HEK293 (cell line): ENCODE results near the gene SYNDIG1.

Experiments used
- CTCF ChIP-seq: fragments of 450-650 bp; formaldehyde crosslinking; IDR thresholded peaks from 2 replicates; pipeline ENCODE4 v1.5.1; 2016; ENCODE audit warnings: missing biosample characterization, missing genetic modification characterization
- ZNF843 ChIP-seq: fragments of 450-650 bp; formaldehyde crosslinking; IDR thresholded peaks from 2 replicates; pipeline ENCODE4 v1.5.1; 2016; ENCODE audit warnings: missing biosample characterization, missing genetic modification characterization

GRCh38 chr20:24534282-24534681 is 64.9 kb downstream of the SYNDIG1 start:
- TF ChIP-seq CTCF (tag by site-specific recombination): no peak
- no peak for TF ChIP-seq ZNF843
